ENCODE data around the gene GPAM.

- TF ChIP-seq ELF4 (IDR thresholded peaks at IDR 0.05) (no peak), FOXM1 (IDR thresholded peaks at IDR 0.05; ENCODE audit: borderline replicate concordance) (no peak), ZNF384 (IDR thresholded peaks at IDR 0.05) (no peak), LEF1 (IDR thresholded peaks at IDR 0.05; ENCODE audit: borderline replicate concordance) (no peak), FOXK2 (IDR thresholded peaks at IDR 0.05) (no peak), SP1 (IDR thresholded peaks at IDR 0.05) (no peak), HDGF (IDR thresholded peaks at IDR 0.05; ENCODE audit: borderline replicate concordance) (no peak), SUZ12 (IDR thresholded peaks at IDR 0.05) (no peak), BHLHE40 (IDR thresholded peaks at IDR 0.05; ENCODE audit: borderline replicate concordance) (no peak), TARDBP (IDR thresholded peaks at IDR 0.05) (no peak), ARNT (IDR thresholded peaks at IDR 0.05) (no peak), CTBP1 (IDR thresholded peaks at IDR 0.05; ENCODE audit: borderline replicate concordance) (no peak)
Observed at GRCh38 chr10:112213098-112213823, 29.7 kb upstream of the GPAM start.

All from HEK293T (cell line).